H9 (cell line): Measurements from ENCODE around the gene C6orf120. TPM values are rescaled to one million over a fixed set of nuclear protein-coding genes. Genes with fewer than 3 reads are reported as not detected.

Experiments used
- DNase-seq: peaks from one replicate; pipeline ENCODE4 v3.0.0-alpha.2; 2017
- H2AFZ ChIP-seq: one replicate; pipeline ENCODE4 v1.6.1; 2013; ENCODE audit warnings: mild to moderate bottlenecking, low read length, control low read depth, moderate library complexity
- H2AK5ac ChIP-seq: 2 replicates; pipeline ENCODE4 v1.6.1; 2013; ENCODE audit warnings: low read length, control low read depth, mixed read lengths; ENCODE audit not compliant: insufficient read length
- H2BK120ac ChIP-seq: one replicate; pipeline ENCODE4 v1.6.1; 2013; ENCODE audit warnings: low read depth, mild to moderate bottlenecking, low read length, control low read depth, inconsistent platforms; ENCODE audit not compliant: poor library complexity, severe bottlenecking
- H2BK12ac ChIP-seq: 2 replicates; pipeline ENCODE4 v1.6.1; 2013; ENCODE audit warnings: low read length, control low read depth, mixed read lengths, low read depth; ENCODE audit not compliant: insufficient read length
- H2BK15ac ChIP-seq: 2 replicates; pipeline ENCODE4 v1.6.1; 2013; ENCODE audit warnings: low read depth, low read length, control low read depth
- H2BK20ac ChIP-seq: one replicate; pipeline ENCODE4 v1.6.1; 2013; ENCODE audit warnings: low read depth, mild to moderate bottlenecking, low read length, control low read depth, inconsistent platforms; ENCODE audit not compliant: poor library complexity, severe bottlenecking
- H2BK5ac ChIP-seq: 2 replicates; pipeline ENCODE4 v1.6.1; 2013; ENCODE audit warnings: low read length, control low read depth, mixed read lengths; ENCODE audit not compliant: insufficient read length
- H3K14ac ChIP-seq: 2 replicates; pipeline ENCODE4 v1.6.1; 2013; ENCODE audit warnings: low read length, control low read depth; ENCODE audit not compliant: insufficient read depth
- H3K18ac ChIP-seq: 2 replicates; pipeline ENCODE4 v1.6.1; 2013; ENCODE audit warnings: low read depth, mild to moderate bottlenecking, mixed read lengths, low read length, control low read depth; ENCODE audit not compliant: insufficient read length
- H3K23ac ChIP-seq: 2 replicates; pipeline ENCODE4 v1.6.1; 2013; ENCODE audit warnings: low read length, control low read depth, mixed read lengths, low read depth; ENCODE audit not compliant: insufficient read length
- H3K23me2 ChIP-seq: 2 replicates; pipeline ENCODE4 v1.6.1; 2013; ENCODE audit warnings: low read depth, mild to moderate bottlenecking, mixed read lengths, low read length, control low read depth; ENCODE audit not compliant: insufficient read length, poor library complexity, severe bottlenecking
- H3K27ac ChIP-seq: 2 replicates; pipeline ENCODE4 v1.5.1; 2013; ENCODE audit warnings: low read length, control low read depth, mixed read lengths, low read depth; ENCODE audit not compliant: insufficient read length
- H3K27me3 ChIP-seq: 2 replicates; pipeline ENCODE4 v1.6.1; 2013; ENCODE audit warnings: low read length, control low read depth, inconsistent platforms; ENCODE audit not compliant: insufficient read depth
- H3K4ac ChIP-seq: 2 replicates; pipeline ENCODE4 v1.6.1; 2013; ENCODE audit warnings: low read depth, mild to moderate bottlenecking, control low read depth, inconsistent platforms, low read length, moderate library complexity
- H3K4me1 ChIP-seq: 2 replicates; pipeline ENCODE4 v1.6.1; 2013; ENCODE audit warnings: low read length, control low read depth, inconsistent platforms; ENCODE audit not compliant: insufficient read depth
- H3K4me2 ChIP-seq: 2 replicates; pipeline ENCODE4 v1.6.1; 2013; ENCODE audit warnings: low read length, control low read depth, mixed read lengths; ENCODE audit not compliant: insufficient read length, insufficient read depth
- H3K56ac ChIP-seq: 2 replicates; pipeline ENCODE4 v1.6.1; 2013; ENCODE audit warnings: low read depth, mild to moderate bottlenecking, mixed read lengths, low read length, control low read depth; ENCODE audit not compliant: insufficient read length
- H3K79me1 ChIP-seq: 2 replicates; pipeline ENCODE4 v1.6.1; 2013; ENCODE audit warnings: low read depth, mild to moderate bottlenecking, moderate library complexity, low read length, control low read depth, inconsistent platforms; ENCODE audit not compliant: insufficient read depth, poor library complexity, severe bottlenecking
- H3K79me2 ChIP-seq: 2 replicates; pipeline ENCODE4 v1.6.1; 2013; ENCODE audit warnings: low read length, control low read depth, inconsistent platforms; ENCODE audit not compliant: insufficient read depth
- H3K9ac ChIP-seq: 2 replicates; pipeline ENCODE4 v1.6.1; 2013; ENCODE audit warnings: low read length, control low read depth, mixed read lengths; ENCODE audit not compliant: insufficient read length; ENCODE audit errors: extremely low read depth
- H3K9me3 ChIP-seq: one replicate; pipeline ENCODE4 v1.6.1; 2013; ENCODE audit warnings: low read depth, low read length, inconsistent platforms; ENCODE audit not compliant: control insufficient read depth
- H3T11ph ChIP-seq: one replicate; pipeline ENCODE4 v1.6.1; 2013; ENCODE audit warnings: mild to moderate bottlenecking, low read length, control low read depth, inconsistent platforms
- H4K20me1 ChIP-seq: one replicate; pipeline ENCODE4 v1.6.1; 2013; ENCODE audit not compliant: control insufficient read depth, insufficient read length, insufficient read depth
- H4K5ac ChIP-seq: 2 replicates; pipeline ENCODE4 v1.6.1; 2013; ENCODE audit warnings: low read depth, mild to moderate bottlenecking, mixed read lengths, low read length, control low read depth; ENCODE audit not compliant: insufficient read length
- H4K8ac ChIP-seq: replicated peaks from 2 replicates; pipeline ENCODE4 v1.6.1; 2013; ENCODE audit warnings: low read length, control low read depth, mixed read lengths, low read depth; ENCODE audit not compliant: insufficient read length
- H4K91ac ChIP-seq: 2 replicates; pipeline ENCODE4 v1.6.1; 2013; ENCODE audit warnings: low read depth, mild to moderate bottlenecking, moderate library complexity, mixed read lengths, low read length, control low read depth; ENCODE audit not compliant: insufficient read length
- H3K27ac Mint-ChIP-seq, 3 experiments: 2 replicates in 2 of 3; 3 replicates in 1 of 3; pipeline ENCODE4 v1.8.0; 2020 to 2021; ENCODE audit warnings: mixed read lengths in 3 of 3, mild to moderate bottlenecking in 1 of 3, moderate library complexity in 1 of 3
- H3K27me3 Mint-ChIP-seq: 2 replicates; pipeline ENCODE4 v1.8.0; 2021; ENCODE audit warnings: low read depth, mild to moderate bottlenecking, moderate library complexity, mixed read lengths
- H3K36me3 Mint-ChIP-seq, 3 experiments: 2 replicates in 2 of 3; 3 replicates in 1 of 3; pipeline ENCODE4 v1.8.0; 2020 to 2021; ENCODE audit warnings: low read depth in 3 of 3, mixed read lengths in 3 of 3; ENCODE audit not compliant: insufficient read depth in 1 of 3
- H3K4me1 Mint-ChIP-seq, 2 experiments: 2 replicates each; pipeline ENCODE4 v1.8.0; 2020; ENCODE audit warnings: mixed read lengths in 2 of 2
- H3K4me3 Mint-ChIP-seq, 2 experiments: 2 replicates in 1 of 2; 3 replicates in 1 of 2; pipeline ENCODE4 v1.8.0; 2020 to 2021; ENCODE audit warnings: mild to moderate bottlenecking in 2 of 2, mixed read lengths in 2 of 2, moderate library complexity in 1 of 2
- H3K9me3 Mint-ChIP-seq, 2 experiments: 2 replicates in 1 of 2; 3 replicates in 1 of 2; pipeline ENCODE4 v1.8.0; 2020; ENCODE audit warnings: mild to moderate bottlenecking in 2 of 2, mixed read lengths in 2 of 2, moderate library complexity in 1 of 2
- CTCF ChIP-seq: fragments of 200-600 bp; sonication (generic); conservative IDR thresholded peaks from 3 replicates; pipeline ENCODE4 v1.8.0; 2021; ENCODE audit warnings: antibody characterized with exemption, mild to moderate bottlenecking
- WGBS: extraction: QIAGEN DNeasy Blood & Tissue Kit; methylation state at CpG from one replicate; pipeline ENCODE4 v1.1.7; 2013; ENCODE audit warnings: missing lambda C conversion rate, low lambda C conversion rate, mixed read lengths; ENCODE audit not compliant: insufficient read length; ENCODE audit errors: extremely low coverage; 5-methylcytosine and 5-hydroxymethylcytosine counted together
- total RNA-seq: library from RNA; stranded (reverse); gene quantifications from 2 replicates; pipeline ENCODE4 v1.2.1, GENCODE V29; 2021

Gene C6orf120
- total RNA-seq, 1 experiment from 2014 or later: 23.2 TPM

- Histone ChIP-seq H3K14ac (no peak overlapping the region), H3K27ac (no peak overlapping the region), H2BK20ac (no peak overlapping the region), H3K4me1 (no peaks in the 10 kb centered on the region; the same call in 1 of the 2 replicates), H3K9ac (peak overlapping the region; percentile 73), H3T11ph (no peak overlapping the region), H3K4ac (no peak overlapping the region), H2AFZ (no peak overlapping the region), H2BK120ac (no peak overlapping the region), H4K8ac (no peak overlapping the region), H4K20me1 (no peaks in the 10 kb centered on the region), H2BK5ac (no peak overlapping the region), H3K23me2 (peaks cover 18% of the 10 kb centered on the region), H3K23ac (no peak overlapping the region), H3K27me3 (no peaks in the 10 kb centered on the region), H3K56ac (no peak overlapping the region), H2BK12ac (no peak overlapping the region), H4K91ac (no peak overlapping the region), H3K9me3 (no peaks in the 10 kb centered on the region), H2AK5ac (no peak overlapping the region), H4K5ac (no peak overlapping the region), H3K18ac (no peak overlapping the region), H3K4me2 (peak overlapping the region; percentile 98), H3K79me2 (peaks cover 4% of the 10 kb centered on the region; the same call in 1 of the 2 replicates), H2BK15ac (no peak overlapping the region), H3K79me1 (no peaks in the 10 kb centered on the region)
- DNase-seq: peak; percentile 34
- Mint-ChIP-seq H3K4me1 (peaks cover 24 to 27% of the 10 kb centered on the region in 2 experiments), H3K27me3 (peaks cover 4% of the 10 kb centered on the region; the same call in 1 of the 2 replicates), H3K9me3 (no peaks in the 10 kb centered on the region; a peak in 2 of 5 replicates), H3K4me3 (peak overlapping the region; percentile 82 to 91), H3K27ac (peak overlapping the region in 1 of 3 experiments; percentile 19; a peak in 2 of 7 replicates), H3K36me3 (peaks cover 0 to 23% (median 11%) of the 10 kb centered on the region in 3 experiments; a peak in 5 of 7 replicates)
- no CpG with 5 or more reads among the region's 22 CpGs for whole genome bisulfite sequencing
- TF ChIP-seq CTCF: no peak
Measured at GRCh38 chr6:169722362-169723199, 20.7 kb downstream of the C6orf120 start.
